Fibroblast of lung (primary cell): ENCODE data around the gene PIEZO2. TPM values are rescaled to one million over a fixed set of nuclear protein-coding genes. Genes with fewer than 3 reads are reported as not detected.

Experiments
- DNase-seq, 2 donors: peaks; one replicate each; pipeline versions ENCODE4 v3.0.0 to v3.0.0-alpha.2; 2010; ENCODE audit warnings: low read depth in 2 of 2
- H2AFZ ChIP-seq: 2 replicates; pipeline ENCODE4 v1.5.1; 2012; ENCODE audit warnings: low read length, control low read depth, inconsistent platforms
- H3K27ac ChIP-seq: 2 replicates; pipeline ENCODE4 v1.5.1; 2011; ENCODE audit warnings: low read length, control low read depth; ENCODE audit not compliant: insufficient read depth
- H3K27me3 ChIP-seq: 2 replicates; pipeline ENCODE4 v1.5.1; 2011; ENCODE audit warnings: mild to moderate bottlenecking, low read length; ENCODE audit not compliant: control insufficient read depth, insufficient read depth
- H3K36me3 ChIP-seq: 2 replicates; pipeline ENCODE4 v1.5.1; 2011; ENCODE audit warnings: low read length; ENCODE audit not compliant: control insufficient read depth, insufficient read depth
- H3K4me1 ChIP-seq: 2 replicates; pipeline ENCODE4 v1.5.1; 2011; ENCODE audit warnings: low read length; ENCODE audit not compliant: control insufficient read depth, insufficient read depth; ENCODE audit errors: extremely low read depth
- H3K4me2 ChIP-seq: 2 replicates; pipeline ENCODE4 v1.5.1; 2011; ENCODE audit warnings: low read length, control low read depth; ENCODE audit not compliant: insufficient read depth; ENCODE audit errors: extremely low read depth
- H3K4me3 ChIP-seq, 4 experiments: fragments of 200-600 bp in 1 of 4; sonication (generic) in 1 of 4; replicated peaks in 1 of 4; 2 replicates each; pipeline ENCODE4 v1.5.1; 2011 to 2016; ENCODE audit warnings: low read length in 4 of 4, low read depth in 3 of 4, mild to moderate bottlenecking in 3 of 4, control low read depth in 2 of 4, inconsistent platforms in 1 of 4, mixed read lengths in 1 of 4; ENCODE audit not compliant: insufficient read depth in 1 of 4; ENCODE audit errors: control extremely low read depth in 1 of 4
- H3K79me2 ChIP-seq: 2 replicates; pipeline ENCODE4 v1.5.1; 2012; ENCODE audit warnings: mild to moderate bottlenecking, low read length, inconsistent platforms; ENCODE audit not compliant: control insufficient read depth, insufficient read depth
- H3K9ac ChIP-seq: 2 replicates; pipeline ENCODE4 v1.5.1; 2011; ENCODE audit warnings: mild to moderate bottlenecking, low read length, control low read depth; ENCODE audit not compliant: insufficient read depth
- H3K9me3 ChIP-seq: 2 replicates; pipeline ENCODE4 v1.5.1; 2012; ENCODE audit warnings: low read depth, low read length; ENCODE audit not compliant: control insufficient read depth, insufficient read depth
- H4K20me1 ChIP-seq: 2 replicates; pipeline ENCODE4 v1.5.1; 2011; ENCODE audit warnings: low read length; ENCODE audit not compliant: control insufficient read depth, insufficient read depth; ENCODE audit errors: extremely low read depth
- CTCF ChIP-seq, 2 donors: IDR thresholded peaks in 1 of 2; conservative IDR thresholded peaks in 1 of 2; 1 replicate in 1 of 2; 2 replicates in 1 of 2; pipeline ENCODE4 v1.5.1; 2011 to 2012; ENCODE audit warnings: low read length in 2 of 2, control low read depth in 1 of 2, inconsistent platforms in 1 of 2, low read depth in 1 of 2, mild to moderate bottlenecking in 1 of 2
- EZH2 ChIP-seq: IDR thresholded peaks from 2 replicates; pipeline ENCODE4 v1.5.1; 2012; ENCODE audit warnings: low read length, control low read depth, mild to moderate bottlenecking; ENCODE audit errors: missing control alignments
- polyA plus RNA-seq, 2 donors: library from polyadenylated mRNA; depleted of rRNA in 1 of 2; stranded (reverse) in 1 of 2; unstranded in 1 of 2; fragments of >200 nt; gene quantifications; 2 replicates each; pipeline ENCODE4 v1.2.1, GENCODE V29; 2011 to 2012; ENCODE audit warnings: missing spikeins in 1 of 2
- total RNA-seq: library from RNA; depleted of rRNA; stranded (reverse); fragments of >200 nt; gene quantifications from 2 replicates; pipeline ENCODE4 v1.2.1, GENCODE V29; 2014

The PIEZO2 gene
- total and polyA plus RNA-seq, 2 donors (not counting 1 experiment from before 2014, with no cell fraction given): 1.2 to 6.6 TPM

GRCh38 chr18:10759241-10759640, 390.1 kb downstream of the PIEZO2 start:
- H3K27ac ChIP-seq: no peak overlapping the region
- H3K27me3 ChIP-seq: no peaks in the 10 kb centered on the region
- H3K4me2 ChIP-seq: no peak overlapping the region
- no peaks in the 10 kb centered on the region for H3K79me2 ChIP-seq
- H3K36me3 ChIP-seq: no peaks in the 10 kb centered on the region
- no peak for TF ChIP-seq EZH2
- no peak for TF ChIP-seq CTCF (conservative IDR thresholded peaks at IDR 0.05 in 1 of 2, IDR thresholded peaks at IDR 0.05 in 1 of 2; ENCODE audit: low read depth in 1 of 2, low read length in 2 of 2)
- H4K20me1 ChIP-seq: no peaks in the 10 kb centered on the region
- no peak overlapping the region for H2AFZ ChIP-seq
- H3K4me3 ChIP-seq: no peak overlapping the region
- no peak for DNase-seq
- no peak overlapping the region for H3K9ac ChIP-seq
- no peaks in the 10 kb centered on the region for H3K9me3 ChIP-seq
- no peaks in the 10 kb centered on the region for H3K4me1 ChIP-seq

GRCh38 chr18:10757946-10758345, 391.4 kb downstream of the PIEZO2 start:
- DNase-seq: no peak
- Histone ChIP-seq H3K4me3 (no peak overlapping the region), H3K9me3 (no peaks in the 10 kb centered on the region), H3K9ac (no peak overlapping the region), H3K4me2 (no peak overlapping the region), H3K36me3 (no peaks in the 10 kb centered on the region), H2AFZ (no peak overlapping the region), H3K79me2 (no peaks in the 10 kb centered on the region), H4K20me1 (no peaks in the 10 kb centered on the region), H3K27me3 (no peaks in the 10 kb centered on the region), H3K4me1 (no peaks in the 10 kb centered on the region), H3K27ac (no peak overlapping the region)
- TF ChIP-seq EZH2 (no peak), CTCF (conservative IDR thresholded peaks at IDR 0.05 in 1 of 2, IDR thresholded peaks at IDR 0.05 in 1 of 2; ENCODE audit: low read depth in 1 of 2, low read length in 2 of 2) (no peak)

GRCh38 chr18:10757349-10757748, 392.0 kb downstream of the PIEZO2 start:
- Histone ChIP-seq H2AFZ (no peak overlapping the region), H3K9me3 (no peaks in the 10 kb centered on the region), H3K4me1 (no peaks in the 10 kb centered on the region), H3K36me3 (no peaks in the 10 kb centered on the region), H3K4me2 (no peak overlapping the region), H3K27me3 (no peaks in the 10 kb centered on the region), H3K9ac (no peak overlapping the region), H3K79me2 (no peaks in the 10 kb centered on the region), H3K27ac (no peak overlapping the region), H4K20me1 (no peaks in the 10 kb centered on the region), H3K4me3 (no peak overlapping the region)
- DNase-seq: no peak
- TF ChIP-seq CTCF (conservative IDR thresholded peaks at IDR 0.05 in 1 of 2, IDR thresholded peaks at IDR 0.05 in 1 of 2; ENCODE audit: low read depth in 1 of 2, low read length in 2 of 2) (no peak), EZH2 (no peak)
